Measurements from ENCODE around the gene GMEB2.

GMEB2 gene

GRCh38 chr20:63558804-63559484, 68.0 kb downstream of the GMEB2 start:
- no peak for DNase-seq (ENCODE audit: low spot score)

GRCh38 chr20:63557481-63557891, 69.4 kb downstream of the GMEB2 start:
- no peak for DNase-seq (ENCODE audit: low spot score)

- no peak for DNase-seq (ENCODE audit: low spot score)
Observed at GRCh38 chr20:63556873-63557478, 69.9 kb downstream of the GMEB2 start.

- DNase-seq (ENCODE audit: low spot score), result no peak
Observed at GRCh38 chr20:63555661-63556381, 71.1 kb downstream of the GMEB2 start.

GRCh38 chr20:63554361-63555278, 72.3 kb downstream of the GMEB2 start:
- no peak for DNase-seq (ENCODE audit: low spot score)

GRCh38 chr20:63553933-63554290, 73.0 kb downstream of the GMEB2 start, which contains the start of gene FNDC11:
TSS of gene FNDC11 (plus strand) at chr20:63554159. CDS start at chr20:63555664, 1,505 bp downstream.
- peak; percentile 65 for DNase-seq (ENCODE audit: low spot score)

GRCh38 chr20:63553251-63553932, 73.5 kb downstream of the GMEB2 start:
- peak; percentile 88 for DNase-seq (ENCODE audit: low spot score)

- no peak for DNase-seq (ENCODE audit: low spot score)
Observed at GRCh38 chr20:63552481-63553249, 74.2 kb downstream of the GMEB2 start.

- DNase-seq (ENCODE audit: low spot score), result no peak
Observed at GRCh38 chr20:63551068-63551467, 75.8 kb downstream of the GMEB2 start.

- DNase-seq (ENCODE audit: low spot score), result no peak
Observed at GRCh38 chr20:63549679-63550282, 77.1 kb downstream of the GMEB2 start.

GRCh38 chr20:63549019-63549418, 77.9 kb downstream of the GMEB2 start:
- DNase-seq (ENCODE audit: low spot score), result no peak

- no peak for DNase-seq (ENCODE audit: low spot score)
Observed at GRCh38 chr20:63548542-63548941, 78.4 kb downstream of the GMEB2 start.

GRCh38 chr20:63547725-63548480, 79.0 kb downstream of the GMEB2 start, which contains the start of gene SRMS:
TSS of gene SRMS (minus strand) at chr20:63547749. CDS start at chr20:63547463, 286 bp downstream.
- no peak for DNase-seq (ENCODE audit: low spot score)

GRCh38 chr20:63546956-63547724, 79.8 kb downstream of the GMEB2 start:
- no peak for DNase-seq (ENCODE audit: low spot score)

GRCh38 chr20:63546256-63546955, 80.5 kb downstream of the GMEB2 start:
- DNase-seq (ENCODE audit: low spot score), result no peak

GRCh38 chr20:63545814-63546213, 81.1 kb downstream of the GMEB2 start:
- DNase-seq (ENCODE audit: low spot score), result no peak

GRCh38 chr20:63544958-63545516, 81.9 kb downstream of the GMEB2 start:
- no peak for DNase-seq (ENCODE audit: low spot score)

Measured in D341Med (cell line).